Measurements from ENCODE around the gene CHCHD6.

DNA sequence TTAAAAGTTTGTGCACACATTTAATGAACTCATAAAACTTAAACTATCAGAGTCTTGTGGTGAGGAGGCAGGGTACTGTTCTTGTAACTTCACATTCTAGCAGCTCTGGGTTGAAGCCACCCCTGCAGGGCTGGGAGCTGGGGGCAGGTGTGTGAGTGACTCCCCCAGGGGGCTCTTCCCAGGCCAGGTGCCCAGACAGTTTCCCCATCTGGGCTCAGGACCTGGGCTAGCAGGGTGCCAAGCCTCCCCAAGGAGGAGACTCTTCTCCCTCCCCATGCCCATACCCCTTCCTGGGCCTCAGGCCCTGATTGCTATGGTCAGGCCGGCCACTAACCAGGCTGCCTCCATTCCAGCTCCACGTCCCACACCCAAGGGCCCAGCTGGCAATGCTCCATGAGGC lies 22.0 kb upstream of the CHCHD6 start:
- TF ChIP-seq GATA1 (IDR thresholded peaks at IDR 0.05; ENCODE audit: low read depth, low read length) (no peak), POLR2A (IDR thresholded peaks at IDR 0.05; ENCODE audit: low read length) (no peak)

Measured in erythroblast (primary cell).